K562 (cell line): ENCODE measurements around the gene MARS1. TPM values are rescaled to one million over a fixed set of nuclear protein-coding genes. Genes with fewer than 3 reads are reported as not detected.

Experiments used
- CBX8 ChIP-seq: fragments of 200-600 bp; sonication (generic); IDR thresholded peaks from 2 replicates; pipeline ENCODE4 v1.6.1; 2012; ENCODE audit warnings: borderline replicate concordance, mixed run types, low read depth, mild to moderate bottlenecking, moderate library complexity, mixed read lengths, low read length, control low read depth, inconsistent platforms; ENCODE audit not compliant: poor library complexity, severe bottlenecking; ENCODE audit errors: extremely low read depth
- GATAD2B ChIP-seq: fragments of 450-650 bp; IDR thresholded peaks from 2 replicates; pipeline ENCODE4 v1.6.1; 2017; ENCODE audit warnings: mild to moderate bottlenecking, borderline replicate concordance
- KLF13 ChIP-seq: fragments of 450-650 bp; IDR thresholded peaks from 2 replicates; pipeline ENCODE4 v1.6.1; 2016; ENCODE audit warnings: missing genetic modification characterization, low read depth, mild to moderate bottlenecking, missing compliant biosample characterization, moderate library complexity, borderline replicate concordance
- POLR2A ChIP-seq: fragments of 450-650 bp; conservative IDR thresholded peaks from 2 replicates; pipeline ENCODE4 v1.6.1; 2016
- POLR2B ChIP-seq: fragments of 450-650 bp; IDR thresholded peaks from 2 replicates; pipeline ENCODE4 v1.6.1; 2018; ENCODE audit warnings: low read depth; ENCODE audit not compliant: partially characterized antibody
- SIN3A ChIP-seq, 2 experiments: fragments of 150-350 bp in 1 of 2; IDR thresholded peaks; 2 replicates each; pipeline ENCODE4 v1.6.1; 2011 to 2016; ENCODE audit warnings: borderline replicate concordance in 2 of 2, low read depth in 2 of 2, low read length in 2 of 2, mild to moderate bottlenecking in 2 of 2, moderate library complexity in 2 of 2; ENCODE audit not compliant: control insufficient read depth in 1 of 2
- ZC3H11A ChIP-seq: IDR thresholded peaks from 2 replicates; pipeline ENCODE4 v1.6.1; 2012; ENCODE audit warnings: low read depth, low read length, improper control_type of control experiment
- polyA plus RNA-seq, 8 experiments: library from polyadenylated mRNA; depleted of rRNA in 4 of 8; stranded (reverse) in 5 of 8; unstranded in 3 of 8; fragments of >200 nt; fragmentation: Nextera tagmentation in 2 of 8; fragmentation: Illumina TruSeq in 1 of 8; extraction: Ambion mirVana in 2 of 8; extraction: Trizol in 1 of 8; gene quantifications; 2 replicates each; pipeline versions ENCODE4 v1.2.1 to v1.2.3, GENCODE V29; 2011 to 2014; ENCODE audit warnings: inconsistent platforms in 1 of 8, missing spikeins in 1 of 8
- total RNA-seq, 7 experiments: library from RNA; depleted of rRNA in 6 of 7; stranded (reverse); fragments of >200 nt in 6 of 7; fragmentation: Illumina TruSeq in 2 of 7; extraction: Trizol in 2 of 7; gene quantifications; 2 replicates each; pipeline versions ENCODE4 v1.2.1 to v1.2.3, GENCODE V29; 2011 to 2021; ENCODE audit warnings: low replicate concordance in 1 of 7
- TF ChIP-seq, protein P1 (sequence below), 2 experiments: fragments of 450-650 bp in 1 of 2; sonication (generic) in 1 of 2; formaldehyde crosslinking in 1 of 2; IDR thresholded peaks; 2 replicates each; pipeline versions ENCODE4 v1.7.1 to v1.9.0; 2016 to 2022; ENCODE audit warnings: inconsistent platforms in 1 of 2, mild to moderate bottlenecking in 1 of 2, missing genetic modification reagents in 1 of 2
- TF ChIP-seq, protein P2 (sequence below), 2 experiments: fragments of 450-650 bp; IDR thresholded peaks; 2 replicates each; pipeline ENCODE4 v1.6.1; 2018; ENCODE audit warnings: mild to moderate bottlenecking in 2 of 2, low read depth in 1 of 2; ENCODE audit not compliant: partially characterized antibody in 2 of 2
- TF ChIP-seq, protein P3 (sequence below): fragments of 450-650 bp; formaldehyde crosslinking; IDR thresholded peaks from 2 replicates; pipeline ENCODE4 v1.4.0; 2022; ENCODE audit warnings: missing genetic modification characterization

MARS1 gene
- total and polyA plus RNA-seq, 9 of the 15 experiments (the other 6 are each of a cell fraction or from before 2014, with no cell fraction given), result 117 to 382 (median 220) TPM

DNA sequence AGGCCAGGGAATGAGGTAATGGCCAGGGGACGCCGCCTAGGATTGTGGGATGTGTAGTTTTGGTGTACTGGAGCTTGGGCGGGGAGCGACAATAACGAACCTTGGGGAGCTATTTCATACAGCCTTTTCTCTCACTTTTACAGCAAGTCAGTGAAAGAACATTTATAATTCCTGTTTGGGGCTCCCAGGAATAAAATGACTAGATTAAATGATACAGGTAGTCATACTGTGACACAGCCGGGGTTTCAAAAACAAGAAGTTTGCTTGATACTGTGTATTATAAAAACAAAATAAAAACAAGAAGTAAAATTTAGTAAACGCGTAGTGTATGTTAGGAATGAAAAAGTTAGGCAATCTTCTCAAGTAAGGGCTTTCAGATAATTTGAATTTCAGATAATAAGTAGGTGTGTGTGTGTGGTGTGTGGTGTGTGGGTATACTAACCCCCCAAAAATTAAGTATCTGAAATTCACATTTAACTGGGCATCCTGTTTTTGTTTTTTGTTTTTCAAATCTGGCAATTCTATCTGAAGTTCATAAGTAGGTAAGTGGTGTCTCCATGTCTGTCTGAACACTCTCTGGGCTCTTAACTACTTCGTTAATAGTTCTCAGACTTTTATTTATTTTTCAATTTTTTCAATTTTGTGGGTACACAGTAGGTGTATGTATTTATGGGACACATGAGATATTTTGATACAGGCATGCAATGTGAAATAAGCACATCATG, 59.6 kb downstream of the MARS1 start (continued):
- TF ChIP-seq KLF13 (no peak), SIN3A (IDR thresholded peaks at IDR 0.05; ENCODE audit: borderline replicate concordance in 2 of 2, control insufficient read depth in 1 of 2, low read depth in 2 of 2, low read length in 2 of 2) (no peak), ZC3H11A (no peak), POLR2A (no peak), CBX8 (no peak), GATAD2B (no peak), POLR2B (peak; percentile 14)
- TF ChIP-seq, protein P1, sequence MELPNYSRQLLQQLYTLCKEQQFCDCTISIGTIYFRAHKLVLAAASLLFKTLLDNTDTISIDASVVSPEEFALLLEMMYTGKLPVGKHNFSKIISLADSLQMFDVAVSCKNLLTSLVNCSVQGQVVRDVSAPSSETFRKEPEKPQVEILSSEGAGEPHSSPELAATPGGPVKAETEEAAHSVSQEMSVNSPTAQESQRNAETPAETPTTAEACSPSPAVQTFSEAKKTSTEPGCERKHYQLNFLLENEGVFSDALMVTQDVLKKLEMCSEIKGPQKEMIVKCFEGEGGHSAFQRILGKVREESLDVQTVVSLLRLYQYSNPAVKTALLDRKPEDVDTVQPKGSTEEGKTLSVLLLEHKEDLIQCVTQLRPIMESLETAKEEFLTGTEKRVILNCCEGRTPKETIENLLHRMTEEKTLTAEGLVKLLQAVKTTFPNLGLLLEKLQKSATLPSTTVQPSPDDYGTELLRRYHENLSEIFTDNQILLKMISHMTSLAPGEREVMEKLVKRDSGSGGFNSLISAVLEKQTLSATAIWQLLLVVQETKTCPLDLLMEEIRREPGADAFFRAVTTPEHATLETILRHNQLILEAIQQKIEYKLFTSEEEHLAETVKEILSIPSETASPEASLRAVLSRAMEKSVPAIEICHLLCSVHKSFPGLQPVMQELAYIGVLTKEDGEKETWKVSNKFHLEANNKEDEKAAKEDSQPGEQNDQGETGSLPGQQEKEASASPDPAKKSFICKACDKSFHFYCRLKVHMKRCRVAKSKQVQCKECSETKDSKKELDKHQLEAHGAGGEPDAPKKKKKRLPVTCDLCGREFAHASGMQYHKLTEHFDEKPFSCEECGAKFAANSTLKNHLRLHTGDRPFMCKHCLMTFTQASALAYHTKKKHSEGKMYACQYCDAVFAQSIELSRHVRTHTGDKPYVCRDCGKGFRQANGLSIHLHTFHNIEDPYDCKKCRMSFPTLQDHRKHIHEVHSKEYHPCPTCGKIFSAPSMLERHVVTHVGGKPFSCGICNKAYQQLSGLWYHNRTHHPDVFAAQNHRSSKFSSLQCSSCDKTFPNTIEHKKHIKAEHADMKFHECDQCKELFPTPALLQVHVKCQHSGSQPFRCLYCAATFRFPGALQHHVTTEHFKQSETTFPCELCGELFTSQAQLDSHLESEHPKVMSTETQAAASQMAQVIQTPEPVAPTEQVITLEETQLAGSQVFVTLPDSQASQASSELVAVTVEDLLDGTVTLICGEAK (IDR thresholded peaks at IDR 0.05), result 0 out of 2 replicates have a peak, but pooled peaks have one; percentile 30
- TF ChIP-seq, protein P1 (CRISPR knock-in tag; IDR thresholded peaks at IDR 0.05), result no peak
- TF ChIP-seq, protein P2, sequence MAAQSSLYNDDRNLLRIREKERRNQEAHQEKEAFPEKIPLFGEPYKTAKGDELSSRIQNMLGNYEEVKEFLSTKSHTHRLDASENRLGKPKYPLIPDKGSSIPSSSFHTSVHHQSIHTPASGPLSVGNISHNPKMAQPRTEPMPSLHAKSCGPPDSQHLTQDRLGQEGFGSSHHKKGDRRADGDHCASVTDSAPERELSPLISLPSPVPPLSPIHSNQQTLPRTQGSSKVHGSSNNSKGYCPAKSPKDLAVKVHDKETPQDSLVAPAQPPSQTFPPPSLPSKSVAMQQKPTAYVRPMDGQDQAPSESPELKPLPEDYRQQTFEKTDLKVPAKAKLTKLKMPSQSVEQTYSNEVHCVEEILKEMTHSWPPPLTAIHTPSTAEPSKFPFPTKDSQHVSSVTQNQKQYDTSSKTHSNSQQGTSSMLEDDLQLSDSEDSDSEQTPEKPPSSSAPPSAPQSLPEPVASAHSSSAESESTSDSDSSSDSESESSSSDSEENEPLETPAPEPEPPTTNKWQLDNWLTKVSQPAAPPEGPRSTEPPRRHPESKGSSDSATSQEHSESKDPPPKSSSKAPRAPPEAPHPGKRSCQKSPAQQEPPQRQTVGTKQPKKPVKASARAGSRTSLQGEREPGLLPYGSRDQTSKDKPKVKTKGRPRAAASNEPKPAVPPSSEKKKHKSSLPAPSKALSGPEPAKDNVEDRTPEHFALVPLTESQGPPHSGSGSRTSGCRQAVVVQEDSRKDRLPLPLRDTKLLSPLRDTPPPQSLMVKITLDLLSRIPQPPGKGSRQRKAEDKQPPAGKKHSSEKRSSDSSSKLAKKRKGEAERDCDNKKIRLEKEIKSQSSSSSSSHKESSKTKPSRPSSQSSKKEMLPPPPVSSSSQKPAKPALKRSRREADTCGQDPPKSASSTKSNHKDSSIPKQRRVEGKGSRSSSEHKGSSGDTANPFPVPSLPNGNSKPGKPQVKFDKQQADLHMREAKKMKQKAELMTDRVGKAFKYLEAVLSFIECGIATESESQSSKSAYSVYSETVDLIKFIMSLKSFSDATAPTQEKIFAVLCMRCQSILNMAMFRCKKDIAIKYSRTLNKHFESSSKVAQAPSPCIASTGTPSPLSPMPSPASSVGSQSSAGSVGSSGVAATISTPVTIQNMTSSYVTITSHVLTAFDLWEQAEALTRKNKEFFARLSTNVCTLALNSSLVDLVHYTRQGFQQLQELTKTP (IDR thresholded peaks at IDR 0.05; ENCODE audit: low read depth in 1 of 2, partially characterized antibody in 2 of 2), result peak in 1 of 2 experiments; percentile 85
- TF ChIP-seq, protein P3, sequence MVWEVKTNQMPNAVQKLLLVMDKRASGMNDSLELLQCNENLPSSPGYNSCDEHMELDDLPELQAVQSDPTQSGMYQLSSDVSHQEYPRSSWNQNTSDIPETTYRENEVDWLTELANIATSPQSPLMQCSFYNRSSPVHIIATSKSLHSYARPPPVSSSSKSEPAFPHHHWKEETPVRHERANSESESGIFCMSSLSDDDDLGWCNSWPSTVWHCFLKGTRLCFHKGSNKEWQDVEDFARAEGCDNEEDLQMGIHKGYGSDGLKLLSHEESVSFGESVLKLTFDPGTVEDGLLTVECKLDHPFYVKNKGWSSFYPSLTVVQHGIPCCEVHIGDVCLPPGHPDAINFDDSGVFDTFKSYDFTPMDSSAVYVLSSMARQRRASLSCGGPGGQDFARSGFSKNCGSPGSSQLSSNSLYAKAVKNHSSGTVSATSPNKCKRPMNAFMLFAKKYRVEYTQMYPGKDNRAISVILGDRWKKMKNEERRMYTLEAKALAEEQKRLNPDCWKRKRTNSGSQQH (CRISPR knock-in tag), result 0 out of 2 replicates have a peak, but pooled peaks have one; percentile 47
